Adrenal gland (tissue), 5 donors: ENCODE data around the gene ERBB4.

Source experiments
- POLR2A ChIP-seq, 2 donors: fragments of 450-650 bp; IDR thresholded peaks; one replicate each; pipeline ENCODE4 v1.6.1; 2017; ENCODE audit warnings: antibody characterized with exemption in 2 of 2, mild to moderate bottlenecking in 2 of 2, moderate library complexity in 1 of 2
- TF ChIP-seq, protein P1 (sequence below), 6 experiments: fragments of 450-650 bp in 4 of 6; fragments of 200-600 bp in 2 of 6; sonication (generic) in 1 of 6; IDR thresholded peaks; 1 replicate in 5 of 6; 2 replicates in 1 of 6; pipeline versions ENCODE4 v1.5.1 to v1.8.0; 2016 to 2021; ENCODE audit warnings: antibody characterized with exemption in 6 of 6, mild to moderate bottlenecking in 2 of 6, moderate library complexity in 1 of 6
- donor health status: DM: no; HTN: no; CAD: no.

GRCh38 chr2:212330263-212330662 is 208.3 kb downstream of the ERBB4 start:
- TF ChIP-seq POLR2A (IDR thresholded peaks at IDR 0.05): no peak
- TF ChIP-seq, protein P1, sequence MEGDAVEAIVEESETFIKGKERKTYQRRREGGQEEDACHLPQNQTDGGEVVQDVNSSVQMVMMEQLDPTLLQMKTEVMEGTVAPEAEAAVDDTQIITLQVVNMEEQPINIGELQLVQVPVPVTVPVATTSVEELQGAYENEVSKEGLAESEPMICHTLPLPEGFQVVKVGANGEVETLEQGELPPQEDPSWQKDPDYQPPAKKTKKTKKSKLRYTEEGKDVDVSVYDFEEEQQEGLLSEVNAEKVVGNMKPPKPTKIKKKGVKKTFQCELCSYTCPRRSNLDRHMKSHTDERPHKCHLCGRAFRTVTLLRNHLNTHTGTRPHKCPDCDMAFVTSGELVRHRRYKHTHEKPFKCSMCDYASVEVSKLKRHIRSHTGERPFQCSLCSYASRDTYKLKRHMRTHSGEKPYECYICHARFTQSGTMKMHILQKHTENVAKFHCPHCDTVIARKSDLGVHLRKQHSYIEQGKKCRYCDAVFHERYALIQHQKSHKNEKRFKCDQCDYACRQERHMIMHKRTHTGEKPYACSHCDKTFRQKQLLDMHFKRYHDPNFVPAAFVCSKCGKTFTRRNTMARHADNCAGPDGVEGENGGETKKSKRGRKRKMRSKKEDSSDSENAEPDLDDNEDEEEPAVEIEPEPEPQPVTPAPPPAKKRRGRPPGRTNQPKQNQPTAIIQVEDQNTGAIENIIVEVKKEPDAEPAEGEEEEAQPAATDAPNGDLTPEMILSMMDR (IDR thresholded peaks at IDR 0.05): no peak
